PFSK-1 (cell line): ENCODE data around the gene ZEB2.

Experiments
- FOXP2 ChIP-seq: optimal IDR thresholded peaks from 2 replicates; pipeline ENCODE3; 2011; ENCODE audit warnings: borderline replicate concordance, control low read depth, inconsistent platforms; ENCODE audit not compliant: insufficient read depth; ENCODE audit errors: extremely low read length, extremely low read depth
- POLR2AphosphoS5 ChIP-seq: IDR thresholded peaks from 2 replicates; pipeline ENCODE4 v1.6.1; 2012; ENCODE audit warnings: low read depth, mild to moderate bottlenecking, control low read depth, low read length, moderate library complexity
- SIN3A ChIP-seq: IDR thresholded peaks from 2 replicates; pipeline ENCODE4 v1.6.1; 2012; ENCODE audit warnings: mild to moderate bottlenecking, low read length, moderate library complexity, borderline replicate concordance; ENCODE audit not compliant: insufficient read depth
- TAF1 ChIP-seq: IDR thresholded peaks from 2 replicates; pipeline ENCODE4 v1.6.1; 2012; ENCODE audit warnings: low read length, control low read depth, borderline replicate concordance; ENCODE audit not compliant: insufficient read depth
- TF ChIP-seq, protein P1 (sequence below), 2 experiments: IDR thresholded peaks; 2 replicates each; pipeline versions ENCODE4 v1.6.1 to v1.8.0; 2011 to 2012; ENCODE audit warnings: low read depth in 2 of 2, low read length in 2 of 2, control low read depth in 1 of 2, inconsistent platforms in 1 of 2, mild to moderate bottlenecking in 1 of 2, moderate library complexity in 1 of 2; ENCODE audit not compliant: insufficient read depth in 1 of 2

DNA sequence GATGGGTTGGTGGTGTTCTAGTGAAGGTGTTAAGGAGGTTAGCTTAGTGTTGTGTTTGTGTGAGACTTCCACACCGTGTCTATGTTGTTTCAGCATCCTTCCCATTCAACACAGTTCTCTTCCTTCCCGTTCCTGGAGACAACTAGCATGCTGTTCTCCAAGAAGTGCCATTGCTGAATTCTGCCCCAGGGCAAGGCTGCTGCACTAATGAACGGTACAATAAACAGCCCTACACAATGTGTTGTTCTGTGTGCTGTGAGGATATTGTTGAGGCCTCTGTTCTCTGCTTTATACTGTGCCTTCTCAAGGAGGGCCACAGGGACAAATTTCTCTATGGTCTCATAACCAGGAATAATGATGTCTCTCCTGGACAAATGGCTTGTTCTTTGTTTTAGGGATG, 39.8 kb upstream of the ZEB2 start:
- TF ChIP-seq TAF1 (no peak), POLR2AphosphoS5 (no peak), FOXP2 (no peak), SIN3A (no peak)
- TF ChIP-seq, protein P1, sequence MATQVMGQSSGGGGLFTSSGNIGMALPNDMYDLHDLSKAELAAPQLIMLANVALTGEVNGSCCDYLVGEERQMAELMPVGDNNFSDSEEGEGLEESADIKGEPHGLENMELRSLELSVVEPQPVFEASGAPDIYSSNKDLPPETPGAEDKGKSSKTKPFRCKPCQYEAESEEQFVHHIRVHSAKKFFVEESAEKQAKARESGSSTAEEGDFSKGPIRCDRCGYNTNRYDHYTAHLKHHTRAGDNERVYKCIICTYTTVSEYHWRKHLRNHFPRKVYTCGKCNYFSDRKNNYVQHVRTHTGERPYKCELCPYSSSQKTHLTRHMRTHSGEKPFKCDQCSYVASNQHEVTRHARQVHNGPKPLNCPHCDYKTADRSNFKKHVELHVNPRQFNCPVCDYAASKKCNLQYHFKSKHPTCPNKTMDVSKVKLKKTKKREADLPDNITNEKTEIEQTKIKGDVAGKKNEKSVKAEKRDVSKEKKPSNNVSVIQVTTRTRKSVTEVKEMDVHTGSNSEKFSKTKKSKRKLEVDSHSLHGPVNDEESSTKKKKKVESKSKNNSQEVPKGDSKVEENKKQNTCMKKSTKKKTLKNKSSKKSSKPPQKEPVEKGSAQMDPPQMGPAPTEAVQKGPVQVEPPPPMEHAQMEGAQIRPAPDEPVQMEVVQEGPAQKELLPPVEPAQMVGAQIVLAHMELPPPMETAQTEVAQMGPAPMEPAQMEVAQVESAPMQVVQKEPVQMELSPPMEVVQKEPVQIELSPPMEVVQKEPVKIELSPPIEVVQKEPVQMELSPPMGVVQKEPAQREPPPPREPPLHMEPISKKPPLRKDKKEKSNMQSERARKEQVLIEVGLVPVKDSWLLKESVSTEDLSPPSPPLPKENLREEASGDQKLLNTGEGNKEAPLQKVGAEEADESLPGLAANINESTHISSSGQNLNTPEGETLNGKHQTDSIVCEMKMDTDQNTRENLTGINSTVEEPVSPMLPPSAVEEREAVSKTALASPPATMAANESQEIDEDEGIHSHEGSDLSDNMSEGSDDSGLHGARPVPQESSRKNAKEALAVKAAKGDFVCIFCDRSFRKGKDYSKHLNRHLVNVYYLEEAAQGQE (IDR thresholded peaks at IDR 0.05; ENCODE audit: insufficient read depth in 1 of 2, low read depth in 2 of 2, low read length in 2 of 2) = no peak
